Common myeloid progenitor, CD34-positive (primary cell): ENCODE results near the gene CNNM2.

Experiments used
- CTCF ChIA-PET: fragments of 350-600 bp; sonication (Branson Sonifier 250); formaldehyde crosslinking; loops from one replicate; lab custom pipeline; 2021; ENCODE audit warnings: antibody characterized with exemption; lab: Charles Lee
- POLR2A ChIA-PET: fragments of 350-600 bp; sonication (Branson Sonifier 250); formaldehyde crosslinking; loops from one replicate; lab custom pipeline; 2021; ENCODE audit warnings: antibody characterized with exemption; lab: Charles Lee
- DNase-seq, 3 donors: peaks; one replicate each; pipeline versions ENCODE4 v3.0.0 to v3.0.0-alpha.2; 2013
- H3K27ac ChIP-seq, 2 experiments: 1 replicate in 1 of 2; 2 replicates in 1 of 2; pipeline ENCODE4 v1.7.0; 2013; ENCODE audit warnings: inconsistent platforms in 2 of 2, low read length in 2 of 2, mild to moderate bottlenecking in 2 of 2, low read depth in 1 of 2, moderate library complexity in 1 of 2; ENCODE audit not compliant: severe bottlenecking in 2 of 2, insufficient read depth in 1 of 2, poor library complexity in 1 of 2
- H3K27me3 ChIP-seq, 5 experiments: replicated peaks in 2 of 5; 1 replicate in 3 of 5; 2 replicates in 2 of 5; pipeline versions ENCODE4 v1.6.1 to v1.7.0; 2013; ENCODE audit warnings: low read length in 4 of 5, mild to moderate bottlenecking in 2 of 5, moderate library complexity in 2 of 5, inconsistent platforms in 1 of 5; ENCODE audit not compliant: insufficient read depth in 5 of 5, control insufficient read depth in 4 of 5
- H3K36me3 ChIP-seq, 4 experiments: 1 replicate in 2 of 4; 2 replicates in 2 of 4; pipeline versions ENCODE4 v1.6.1 to v1.7.0; 2013; ENCODE audit warnings: low read length in 3 of 4, control low read depth in 1 of 4, mild to moderate bottlenecking in 1 of 4; ENCODE audit not compliant: control insufficient read depth in 4 of 4, insufficient read depth in 4 of 4
- H3K4me1 ChIP-seq, 4 experiments: 1 replicate in 3 of 4; 2 replicates in 1 of 4; pipeline versions ENCODE4 v1.6.1 to v1.7.1; 2013; ENCODE audit warnings: low read length in 3 of 4, mild to moderate bottlenecking in 3 of 4, control low read depth in 1 of 4, inconsistent platforms in 1 of 4, moderate library complexity in 1 of 4; ENCODE audit not compliant: control insufficient read depth in 4 of 4, insufficient read depth in 4 of 4; ENCODE audit errors: control extremely low read depth in 1 of 4
- H3K4me3 ChIP-seq, 7 experiments: 1 replicate in 4 of 7; 2 replicates in 3 of 7; pipeline versions ENCODE4 v1.5.1 to v1.7.0; 2013; ENCODE audit warnings: mild to moderate bottlenecking in 7 of 7, low read length in 6 of 7, moderate library complexity in 6 of 7, inconsistent platforms in 2 of 7, low read depth in 2 of 7, control low read depth in 1 of 7; ENCODE audit not compliant: insufficient read depth in 4 of 7, control insufficient read depth in 1 of 7; ENCODE audit errors: extremely low read depth in 1 of 7
- H3K9me3 ChIP-seq, 5 experiments: 1 replicate in 4 of 5; 2 replicates in 1 of 5; pipeline versions ENCODE4 v1.6.1 to v1.7.1; 2013; ENCODE audit warnings: low read length in 4 of 5, mild to moderate bottlenecking in 2 of 5, inconsistent platforms in 1 of 5, low read depth in 1 of 5, moderate library complexity in 1 of 5; ENCODE audit not compliant: control insufficient read depth in 4 of 5, insufficient read depth in 2 of 5; ENCODE audit errors: control extremely low read depth in 1 of 5
- WGBS: methylation state at CpG from one replicate; pipeline ENCODE4 v1.1.5; 2013; ENCODE audit not compliant: insufficient coverage; 5-methylcytosine and 5-hydroxymethylcytosine counted together

The CNNM2 gene

GRCh38 chr10:103077020-103077419 is 158.9 kb downstream of the CNNM2 start:
- WGBS = 92% methylated on average over 18 of the region's 21 CpGs
- H3K4me3 ChIP-seq = no peak overlapping the region
- ChIA-PET POLR2A (no interaction called here), CTCF (interaction anchor here (1.3 to 2.5 kb wide), 2 partner anchors 9 to 159 kb away, joined by 3 to 8 read pairs; partner anchors contain the start of gene CNNM2)
- H3K27ac ChIP-seq = no peak overlapping the region
- H3K4me1 ChIP-seq = no peaks in the 10 kb centered on the region
- no peaks in the 10 kb centered on the region for H3K27me3 ChIP-seq
- H3K36me3 ChIP-seq = peaks cover 0 to 19% (median 8%) of the 10 kb centered on the region in 4 experiments
- no peak for DNase-seq
- H3K9me3 ChIP-seq = no peaks in the 10 kb centered on the region

- H3K9me3 ChIP-seq = no peaks in the 10 kb centered on the region
- no peak for DNase-seq
- no peak overlapping the region for H3K27ac ChIP-seq
- no peaks in the 10 kb centered on the region for H3K4me1 ChIP-seq
- H3K27me3 ChIP-seq = no peaks in the 10 kb centered on the region
- POLR2A ChIA-PET = interaction anchor here (0.6 kb wide), 1 partner anchor 390 kb away, joined by 3 read pairs; no protein-coding TSS in a partner anchor
- 97% methylated on average over 15 of the region's 16 CpGs for WGBS
- peaks cover 0 to 22% (median 8%) of the 10 kb centered on the region in 4 experiments for H3K36me3 ChIP-seq
- CTCF ChIA-PET = interaction anchor here (1.2 to 2.5 kb wide), 3 partner anchors 9 to 167 kb away, joined by 3 to 8 read pairs (median 3); partner anchors contain the start of gene CNNM2
- H3K4me3 ChIP-seq = no peak overlapping the region
These were observed 159.6 kb downstream of the CNNM2 start for GRCh38 chr10:103077491-103078308.

GRCh38 chr10:103078309-103078615 is 160.2 kb downstream of the CNNM2 start:
- H3K27me3 ChIP-seq = no peaks in the 10 kb centered on the region
- H3K27ac ChIP-seq = no peak overlapping the region
- H3K4me1 ChIP-seq = no peaks in the 10 kb centered on the region
- peaks cover under 1 to 26% (median 8%) of the 10 kb centered on the region in 4 experiments for H3K36me3 ChIP-seq
- no peak overlapping the region for H3K4me3 ChIP-seq
- no peaks in the 10 kb centered on the region for H3K9me3 ChIP-seq
- no CpG with 5 or more reads among the region's 3 CpGs for WGBS
- ChIA-PET CTCF (interaction anchor here (1.2 kb wide), 1 partner anchor 166 kb away, joined by 3 read pairs; no protein-coding TSS in a partner anchor), POLR2A (interaction anchor here (0.6 kb wide), 1 partner anchor 391 kb away, joined by 3 read pairs; no protein-coding TSS in a partner anchor)
- no peak for DNase-seq

- ChIA-PET CTCF (interaction anchor here (1.1 to 1.2 kb wide), 3 partner anchors 32 to 166 kb away, joined by 3 read pairs; no protein-coding TSS in a partner anchor), POLR2A (no interaction called here)
- H3K4me1 ChIP-seq = no peaks in the 10 kb centered on the region
- H3K27me3 ChIP-seq = no peaks in the 10 kb centered on the region
- WGBS = 98% methylated on average over 12 of the region's 14 CpGs
- peaks cover 4 to 27% (median 10%) of the 10 kb centered on the region in 4 experiments for H3K36me3 ChIP-seq
- no peak overlapping the region for H3K27ac ChIP-seq
- no peak overlapping the region for H3K4me3 ChIP-seq
- no peak for DNase-seq
- H3K9me3 ChIP-seq = no peaks in the 10 kb centered on the region
These were observed 160.6 kb downstream of the CNNM2 start for GRCh38 chr10:103078676-103079075.

GRCh38 chr10:103079100-103079499 is 161.0 kb downstream of the CNNM2 start:
- CTCF ChIA-PET = interaction anchor here (1.1 kb wide), 2 partner anchors 32 to 52 kb away, joined by 3 read pairs; no protein-coding TSS in a partner anchor

GRCh38 chr10:103079946-103080345 is 161.9 kb downstream of the CNNM2 start:
- Histone ChIP-seq H3K36me3 (peaks cover 9 to 32% (median 18%) of the 10 kb centered on the region in 4 experiments), H3K4me3 (no peak overlapping the region), H3K27ac (no peak overlapping the region), H3K9me3 (no peaks in the 10 kb centered on the region), H3K27me3 (no peaks in the 10 kb centered on the region), H3K4me1 (no peaks in the 10 kb centered on the region)
- 97% methylated on average over 5 of the region's 11 CpGs for WGBS
- DNase-seq = no peak
- ChIA-PET CTCF (interaction anchor here (1.1 kb wide), 2 partner anchors 33 to 53 kb away, joined by 3 read pairs; no protein-coding TSS in a partner anchor), POLR2A (no interaction called here)

More at GRCh38 chr10:103079100-103079499, 161.0 kb downstream of the CNNM2 start:
- peaks cover 4 to 30% (median 12%) of the 10 kb centered on the region in 4 experiments for H3K36me3 ChIP-seq
- POLR2A ChIA-PET = no interaction called here
- no peaks in the 10 kb centered on the region for H3K4me1 ChIP-seq
- 96% methylated on average over 5 of the region's 7 CpGs for WGBS
- no peaks in the 10 kb centered on the region for H3K9me3 ChIP-seq
- no peak overlapping the region for H3K4me3 ChIP-seq
- no peaks in the 10 kb centered on the region for H3K27me3 ChIP-seq
- no peak for DNase-seq
- no peak overlapping the region for H3K27ac ChIP-seq
